ENCODE measurements around the gene AURKAIP1. TPM values are rescaled to one million over a fixed set of nuclear protein-coding genes. Genes with fewer than 3 reads are reported as not detected.

Gene AURKAIP1
- total and polyA plus RNA-seq, 2 of the 13 experiments (the other 11 are each of a cell fraction or from before 2014, with no cell fraction given), result 69.5 to 175 TPM

DNA sequence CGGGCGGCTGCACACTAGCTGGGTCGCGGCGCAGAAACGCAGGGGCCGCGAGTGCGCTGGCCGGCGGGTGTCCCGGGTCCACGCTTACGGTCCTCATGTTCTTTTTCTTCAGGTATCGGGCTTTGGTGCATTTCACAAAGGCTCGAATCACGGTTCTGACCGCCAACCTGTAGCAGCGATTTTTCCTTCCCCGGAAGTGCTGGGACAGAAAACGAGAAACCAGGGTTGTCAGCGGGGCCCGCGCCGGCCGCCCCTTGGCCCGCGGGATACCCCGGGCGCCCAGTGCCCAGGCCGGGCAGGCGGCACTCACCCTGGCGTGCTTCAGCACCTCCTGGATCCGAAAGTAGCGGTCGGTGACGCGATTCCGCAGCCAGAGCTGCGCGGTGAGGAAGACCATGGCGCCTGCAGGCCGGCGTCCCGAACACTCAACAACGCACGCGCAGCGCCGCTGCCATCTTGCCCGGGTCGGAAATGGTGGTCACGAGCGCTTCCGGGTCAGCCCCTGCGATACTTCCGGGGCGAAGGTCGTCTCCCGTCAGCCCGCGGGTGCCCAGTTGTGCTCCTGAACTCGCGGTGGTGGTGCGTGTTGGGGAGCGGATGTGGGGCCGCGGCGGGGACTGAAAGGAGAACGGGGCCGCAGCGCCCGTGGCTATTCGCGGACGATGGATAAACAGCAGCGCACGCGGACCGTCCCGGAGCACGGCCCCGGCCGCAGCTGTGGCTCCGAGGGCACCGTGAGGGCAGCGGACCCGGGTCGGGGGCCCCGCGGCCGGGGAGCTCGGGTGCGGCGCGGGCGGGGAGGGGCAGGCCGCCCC, 32.0 kb upstream of the AURKAIP1 start, which contains the start of gene MRPL20 (continued):
- TF ChIP-seq, protein P1, sequence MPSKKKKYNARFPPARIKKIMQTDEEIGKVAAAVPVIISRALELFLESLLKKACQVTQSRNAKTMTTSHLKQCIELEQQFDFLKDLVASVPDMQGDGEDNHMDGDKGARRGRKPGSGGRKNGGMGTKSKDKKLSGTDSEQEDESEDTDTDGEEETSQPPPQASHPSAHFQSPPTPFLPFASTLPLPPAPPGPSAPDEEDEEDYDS (CRISPR knock-in tag; IDR thresholded peaks at IDR 0.05), result peak; percentile 94
- TF ChIP-seq ZNF550 (CRISPR knock-in tag; IDR thresholded peaks at IDR 0.05; ENCODE audit: borderline replicate concordance), result no peak
- peak; percentile 61; the same call in 1 of the 2 replicates for TF ChIP-seq ZNF614 (CRISPR knock-in tag; IDR thresholded peaks at IDR 0.05; ENCODE audit: borderline replicate concordance)
- TF ChIP-seq HOXD1 (CRISPR knock-in tag; IDR thresholded peaks at IDR 0.05), result 0 out of 2 replicates have a peak, but pooled peaks have one; percentile 24
- no peak for TF ChIP-seq PITX1 (CRISPR knock-in tag; IDR thresholded peaks at IDR 0.05)
- TF ChIP-seq JUND (CRISPR knock-in tag; IDR thresholded peaks at IDR 0.05), result no peak
- peak; percentile 95 for TF ChIP-seq YEATS2 (CRISPR knock-in tag; IDR thresholded peaks at IDR 0.05; ENCODE audit: borderline replicate concordance)
- no peak for TF ChIP-seq ZNF652 (CRISPR knock-in tag; IDR thresholded peaks at IDR 0.05; ENCODE audit: borderline replicate concordance, low read depth)
- no peak for TF ChIP-seq SOX13 (IDR thresholded peaks at IDR 0.05)
- peak in 1 of 2 experiments; percentile 59; a peak in 1 of 4 replicates for TF ChIP-seq SOX13 (CRISPR knock-in tag; conservative IDR thresholded peaks at IDR 0.05 in 1 of 2, IDR thresholded peaks at IDR 0.05 in 1 of 2)
- peak; percentile 70 for TF ChIP-seq HINFP (CRISPR knock-in tag; IDR thresholded peaks at IDR 0.05; ENCODE audit: low read depth)
- TF ChIP-seq ZBTB7A (CRISPR knock-in tag; IDR thresholded peaks at IDR 0.05), result no peak
- TF ChIP-seq PRPF4 (IDR thresholded peaks at IDR 0.05; ENCODE audit: low read depth, low read length, poor library complexity, severe bottlenecking), result no peak
- no peak for TF ChIP-seq DBP (CRISPR knock-in tag; IDR thresholded peaks at IDR 0.05; ENCODE audit: not compliant biosample characterization)
- TF ChIP-seq ZBTB42 (CRISPR knock-in tag; IDR thresholded peaks at IDR 0.05), result peak; percentile 76; the same call in 1 of the 2 replicates
- TF ChIP-seq ZNF354B (CRISPR knock-in tag; IDR thresholded peaks at IDR 0.05), result no peak; the same call in 1 of the 2 replicates
- TF ChIP-seq ZNF275 (CRISPR knock-in tag; IDR thresholded peaks at IDR 0.05; ENCODE audit: borderline replicate concordance), result no peak; the same call in 1 of the 2 replicates
- TF ChIP-seq, protein P2, sequence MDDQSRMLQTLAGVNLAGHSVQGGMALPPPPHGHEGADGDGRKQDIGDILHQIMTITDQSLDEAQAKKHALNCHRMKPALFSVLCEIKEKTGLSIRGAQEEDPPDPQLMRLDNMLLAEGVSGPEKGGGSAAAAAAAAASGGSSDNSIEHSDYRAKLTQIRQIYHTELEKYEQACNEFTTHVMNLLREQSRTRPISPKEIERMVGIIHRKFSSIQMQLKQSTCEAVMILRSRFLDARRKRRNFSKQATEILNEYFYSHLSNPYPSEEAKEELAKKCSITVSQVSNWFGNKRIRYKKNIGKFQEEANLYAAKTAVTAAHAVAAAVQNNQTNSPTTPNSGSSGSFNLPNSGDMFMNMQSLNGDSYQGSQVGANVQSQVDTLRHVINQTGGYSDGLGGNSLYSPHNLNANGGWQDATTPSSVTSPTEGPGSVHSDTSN (CRISPR knock-in tag; IDR thresholded peaks at IDR 0.05; ENCODE audit: borderline replicate concordance), result no peak
